GM18511 (cell line): ENCODE results near the gene PRR19.

Source experiments
- ATAC-seq: cut with Tn5 transposase; IDR thresholded peaks from one replicate; pipeline ENCODE4 v1.9.1; 2021; ENCODE audit warnings: mild to moderate bottlenecking, moderate library complexity; ENCODE audit not compliant: unreplicated experiment

The PRR19 gene

GRCh38 chr19:42270346-42271044, 31.4 kb upstream of the PRR19 start:
- no peak for ATAC-seq

DNA sequence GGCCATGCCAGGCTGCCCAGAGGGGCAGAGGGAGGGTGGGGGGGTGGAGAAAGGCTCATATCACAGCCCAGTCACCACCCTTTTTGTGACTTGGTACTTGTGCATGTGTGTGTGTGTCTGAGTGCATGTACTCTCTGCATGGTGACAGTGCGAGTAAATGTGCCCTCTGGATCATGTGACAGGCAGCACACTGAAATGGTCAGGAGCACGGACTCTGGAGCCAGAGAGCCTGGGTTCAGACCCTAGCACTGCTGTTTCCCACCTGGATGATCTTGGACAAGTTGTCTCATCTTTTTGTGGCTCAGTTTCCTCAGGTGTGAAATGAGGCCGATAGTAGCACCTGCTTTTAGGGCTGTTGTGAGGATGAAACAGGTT, 30.9 kb upstream of the PRR19 start:
- ATAC-seq, result no peak

GRCh38 chr19:42271861-42272534, 29.9 kb upstream of the PRR19 start:
- no peak for ATAC-seq

- no peak for ATAC-seq
Observed at GRCh38 chr19:42272535-42272897, 29.4 kb upstream of the PRR19 start.

DNA sequence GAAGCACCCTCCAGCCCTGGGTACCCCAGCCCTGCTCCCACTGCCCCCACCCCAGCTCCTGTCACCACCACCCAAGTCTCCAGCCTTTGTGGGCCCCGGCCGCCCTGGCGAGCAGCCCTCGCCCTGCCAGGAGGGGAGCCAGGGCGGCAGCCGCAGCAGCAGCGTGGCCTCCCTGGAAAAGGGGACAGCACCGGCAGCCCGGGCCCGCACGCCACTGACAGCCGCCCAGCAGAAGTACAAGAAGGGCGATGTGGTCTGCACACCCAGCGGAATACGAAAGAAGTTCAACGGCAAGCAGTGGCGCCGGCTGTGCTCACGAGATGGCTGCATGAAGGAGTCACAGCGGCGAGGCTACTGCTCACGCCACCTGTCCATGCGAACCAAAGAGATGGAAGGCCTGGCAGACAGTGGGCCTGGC, 28.9 kb upstream of the PRR19 start:
- ATAC-seq, result no peak

- no peak for ATAC-seq
Observed at GRCh38 chr19:42273407-42274064, 28.4 kb upstream of the PRR19 start.

DNA sequence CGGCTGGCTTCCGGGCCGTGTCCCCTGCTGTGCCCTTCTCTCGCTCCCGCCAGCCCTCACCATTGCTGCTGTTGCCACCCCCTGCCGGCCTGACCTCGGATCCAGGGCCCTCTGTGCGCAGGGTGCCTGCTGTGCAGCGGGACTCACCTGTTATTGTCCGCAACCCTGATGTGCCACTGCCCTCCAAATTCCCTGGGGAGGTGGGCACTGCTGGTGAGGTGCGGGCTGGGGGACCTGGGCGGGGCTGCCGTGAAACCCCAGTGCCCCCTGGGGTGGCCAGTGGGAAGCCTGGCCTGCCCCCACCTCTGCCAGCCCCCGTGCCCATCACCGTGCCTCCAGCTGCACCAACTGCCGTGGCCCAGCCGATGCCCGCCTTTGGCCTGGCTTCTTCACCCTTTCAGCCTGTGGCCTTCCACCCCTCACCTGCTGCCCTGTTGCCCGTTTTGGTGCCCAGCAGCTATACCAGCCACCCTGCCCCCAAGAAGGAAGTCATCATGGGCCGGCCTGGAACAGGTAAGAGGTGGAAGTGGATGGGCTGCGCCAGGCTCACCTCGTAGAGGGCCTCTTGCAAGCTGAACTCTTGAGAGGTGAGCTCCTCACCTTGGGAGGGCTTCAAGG, 27.8 kb upstream of the PRR19 start:
- ATAC-seq, result no peak

GRCh38 chr19:42275103-42275502, 26.8 kb upstream of the PRR19 start:
- no peak for ATAC-seq

DNA sequence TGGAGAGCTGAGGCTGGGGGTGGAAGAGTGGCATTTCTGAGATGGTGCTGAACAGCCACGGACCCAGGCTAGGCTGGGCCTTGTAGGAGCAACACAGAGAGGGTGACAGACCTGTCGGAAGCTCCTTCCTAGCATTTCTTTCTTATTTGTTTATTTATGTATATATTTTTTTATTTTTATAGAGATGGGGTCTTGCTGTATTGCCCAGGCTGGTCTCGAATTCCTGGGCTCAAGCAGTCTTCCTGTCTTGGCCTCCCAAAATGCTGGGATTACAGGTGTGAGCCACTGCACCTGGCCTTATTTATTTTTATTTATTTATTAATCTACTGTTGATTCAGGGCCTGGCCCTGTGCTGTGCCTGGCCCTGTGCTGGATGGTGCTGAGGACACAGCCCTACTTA, 26.4 kb upstream of the PRR19 start:
- ATAC-seq, result no peak

- ATAC-seq, result no peak
Observed at GRCh38 chr19:42276284-42276683, 25.6 kb upstream of the PRR19 start.

DNA sequence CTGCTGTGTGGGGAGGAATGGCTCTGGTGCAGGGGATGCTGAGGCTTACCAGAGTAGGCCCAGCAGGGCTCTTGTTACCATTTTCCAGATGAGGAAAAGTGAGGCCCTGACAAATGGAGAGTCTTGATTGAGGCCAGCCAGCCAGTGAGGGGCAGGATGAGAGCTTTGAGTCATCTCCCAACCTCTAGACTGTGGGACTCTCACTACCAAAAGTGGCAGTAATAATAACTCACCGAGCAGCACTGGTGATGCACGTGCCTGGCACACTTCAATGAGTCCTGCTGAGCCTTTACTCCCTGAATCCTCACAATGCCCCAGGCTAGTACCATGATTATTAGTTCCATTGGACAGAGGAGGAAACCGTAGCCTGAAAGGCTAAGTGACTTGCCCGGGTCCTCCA, 25.1 kb upstream of the PRR19 start:
- no peak for ATAC-seq

DNA sequence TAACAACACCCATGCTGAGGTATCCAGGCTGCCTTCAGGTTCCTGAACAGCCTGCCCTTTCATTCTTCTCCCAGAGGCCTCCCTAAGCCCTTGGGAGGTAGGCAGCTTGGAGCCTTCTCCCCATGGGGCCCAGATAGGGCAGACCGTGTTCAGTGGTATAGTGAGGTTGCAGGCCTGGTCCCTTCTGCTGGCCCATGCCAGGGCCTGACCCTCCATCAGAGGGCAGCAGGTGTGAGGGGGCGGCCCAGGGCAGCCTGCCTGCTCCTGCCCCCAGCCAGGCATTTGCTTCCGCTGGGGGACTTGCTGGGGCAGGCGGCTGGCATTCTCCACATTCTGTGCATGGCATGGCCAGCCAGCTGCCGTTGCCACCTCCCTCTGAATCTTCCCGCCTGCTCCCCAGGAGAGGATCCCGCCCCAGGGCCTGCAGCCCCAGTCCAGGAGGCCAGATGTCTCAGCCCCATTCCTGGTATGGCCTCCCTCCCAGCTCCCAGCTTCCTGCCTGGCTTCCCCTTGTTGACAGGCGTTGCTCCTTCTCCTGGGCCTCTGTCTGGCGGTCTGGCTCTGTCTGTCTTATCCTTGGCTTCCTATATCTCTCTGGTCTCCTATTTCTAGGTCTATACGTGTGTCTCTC, 24.0 kb upstream of the PRR19 start:
- ATAC-seq, result no peak

GRCh38 chr19:42278452-42279154, 23.3 kb upstream of the PRR19 start:
- ATAC-seq, result no peak

- ATAC-seq, result no peak
Observed at GRCh38 chr19:42279155-42279901, 22.6 kb upstream of the PRR19 start.

DNA sequence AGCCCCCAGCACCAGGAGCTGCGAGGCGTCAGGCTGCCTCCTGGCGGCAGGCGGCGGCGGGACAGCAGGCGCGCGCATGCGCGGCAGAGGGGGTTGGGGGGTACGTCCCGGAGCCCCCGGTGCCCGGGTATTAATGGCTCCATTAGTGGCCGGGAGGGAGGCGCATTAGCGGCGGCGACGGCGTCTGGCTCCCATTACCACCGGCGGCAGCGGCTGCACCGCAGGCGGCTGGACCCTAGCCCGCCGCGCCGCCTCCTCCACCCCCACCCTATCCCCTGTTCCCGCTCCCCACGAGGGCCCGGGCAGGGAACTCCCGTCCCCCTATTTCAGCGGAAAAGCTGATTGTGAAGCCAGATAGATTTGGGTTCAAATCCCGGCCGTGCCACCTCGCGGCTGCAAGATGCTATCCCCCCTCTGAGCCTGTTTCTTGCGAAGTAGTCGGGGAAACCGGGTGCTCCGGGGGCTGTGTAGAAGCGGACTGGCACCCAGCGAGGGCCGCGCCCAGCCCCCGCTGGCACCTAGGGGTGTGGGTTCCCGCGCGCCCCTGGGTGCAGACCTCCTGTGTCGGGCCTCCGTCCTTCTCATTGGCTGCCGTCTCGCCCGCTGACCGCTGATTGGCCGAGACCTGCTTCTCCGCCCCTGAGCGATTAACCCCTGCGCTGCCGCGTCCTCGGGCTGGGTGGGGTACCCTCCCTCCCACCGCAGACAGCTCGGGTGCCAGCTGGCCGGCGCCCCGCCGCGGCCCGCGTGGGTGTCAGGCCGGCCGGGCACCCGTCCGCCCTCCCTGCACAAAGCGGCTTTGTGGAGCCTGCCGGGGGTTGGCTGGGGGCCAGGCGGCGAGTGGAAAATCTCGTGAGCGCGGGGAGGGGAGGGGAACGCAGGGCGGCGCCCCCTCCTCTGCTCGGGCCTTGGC, 21.8 kb upstream of the PRR19 start:
- ATAC-seq, result no peak

GRCh38 chr19:42280815-42281145, 21.2 kb upstream of the PRR19 start:
- ATAC-seq, result no peak

GRCh38 chr19:42281146-42281826, 20.6 kb upstream of the PRR19 start:
- ATAC-seq, result no peak
